ENCODE results near the gene AGPAT2.

DNA sequence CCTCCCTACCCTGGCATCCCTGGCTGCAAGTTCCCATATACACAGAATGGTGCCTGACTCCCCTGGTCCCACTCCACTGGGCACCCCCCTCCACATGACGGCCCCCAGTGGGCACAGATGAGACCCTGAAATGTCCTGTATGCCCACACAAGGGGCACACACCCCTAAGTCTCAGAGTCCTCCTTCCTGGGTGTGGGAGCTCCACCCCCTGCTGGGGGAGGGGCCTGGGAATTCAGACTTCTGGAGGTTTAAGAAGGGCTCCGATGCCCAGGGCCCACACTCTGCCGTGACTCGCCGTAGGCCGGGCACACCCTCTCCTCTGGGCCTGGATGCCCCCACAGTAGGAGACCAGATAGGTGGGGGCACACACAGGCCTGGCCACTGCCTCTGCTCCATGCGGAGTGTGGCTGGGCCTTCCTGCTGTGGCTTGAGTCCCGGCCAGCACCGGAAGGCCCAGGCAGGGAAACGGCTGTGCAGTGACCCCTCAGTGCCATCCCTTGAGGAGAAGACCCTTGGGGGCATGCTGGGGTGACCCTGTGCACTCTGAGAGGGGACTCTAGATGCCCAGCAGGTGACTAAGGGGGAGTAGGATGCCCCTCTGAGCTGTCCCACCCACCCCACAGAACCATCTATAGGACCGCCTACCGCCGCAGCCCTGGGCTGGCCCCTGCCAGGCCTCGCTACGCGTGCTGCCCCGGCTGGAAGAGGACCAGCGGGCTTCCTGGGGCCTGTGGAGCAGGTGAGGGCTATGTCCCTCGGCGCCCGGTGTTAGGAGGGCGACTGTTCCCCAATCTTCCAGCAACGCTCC is 18.1 kb downstream of the AGPAT2 start:
- TF ChIP-seq EZH2 (IDR thresholded peaks at IDR 0.05; ENCODE audit: insufficient read depth, low read length) (no peak), CTCF (IDR thresholded peaks at IDR 0.05; ENCODE audit: insufficient read depth, low read depth, low read length) (no peak)
